ENCODE results near the gene SI. TPM values are rescaled to one million over a fixed set of nuclear protein-coding genes. Genes with fewer than 3 reads are reported as not detected.

Gene SI
- total RNA-seq, 6 experiments from 2014 or later = not detected

GRCh38 chr3:165081183-165081582, 2.9 kb upstream of the SI start:
- no peak overlapping the region for H3K27ac ChIP-seq
- DNase-seq (no peak), ATAC-seq (no peak)
- no peaks in the 10 kb centered on the region for H3K4me1 ChIP-seq
- intact Hi-C loops (cut with DNase I) = no loop called here
- no peak overlapping the region for H3K4me3 ChIP-seq
- WGBS (ENCODE audit: insufficient coverage, low coverage, low lambda C conversion rate, missing lambda C conversion rate) = 33% methylated on average over 1 of the region's 1 CpG
- TF ChIP-seq CTCF (IDR thresholded peaks at IDR 0.05) (no peak), POLR2A (IDR thresholded peaks at IDR 0.05) (no peak)
- no peaks in the 10 kb centered on the region for H3K9me3 ChIP-seq
- no peaks in the 10 kb centered on the region for H3K27me3 ChIP-seq
- no peaks in the 10 kb centered on the region for H3K36me3 ChIP-seq

GRCh38 chr3:165075695-165076094, 2.6 kb downstream of the SI start:
- no peak overlapping the region for H3K4me3 ChIP-seq
- intact Hi-C loops (cut with DNase I) = no loop called here
- H3K4me1 ChIP-seq = no peaks in the 10 kb centered on the region
- WGBS (ENCODE audit: insufficient coverage, low coverage, low lambda C conversion rate, missing lambda C conversion rate) = 21% methylated on average over 1 of the region's 1 CpG
- TF ChIP-seq CTCF (IDR thresholded peaks at IDR 0.05) = peak in 3 of 4 donors; percentile 16 to 29 (median 18)
- no peak for TF ChIP-seq POLR2A (IDR thresholded peaks at IDR 0.05)
- no peaks in the 10 kb centered on the region for H3K27me3 ChIP-seq
- H3K27ac ChIP-seq = no peak overlapping the region
- H3K36me3 ChIP-seq = no peaks in the 10 kb centered on the region
- no peaks in the 10 kb centered on the region for H3K9me3 ChIP-seq
- no peak for DNase-seq
- ATAC-seq = peak in 1 of 4 donors; percentile 39

DNA sequence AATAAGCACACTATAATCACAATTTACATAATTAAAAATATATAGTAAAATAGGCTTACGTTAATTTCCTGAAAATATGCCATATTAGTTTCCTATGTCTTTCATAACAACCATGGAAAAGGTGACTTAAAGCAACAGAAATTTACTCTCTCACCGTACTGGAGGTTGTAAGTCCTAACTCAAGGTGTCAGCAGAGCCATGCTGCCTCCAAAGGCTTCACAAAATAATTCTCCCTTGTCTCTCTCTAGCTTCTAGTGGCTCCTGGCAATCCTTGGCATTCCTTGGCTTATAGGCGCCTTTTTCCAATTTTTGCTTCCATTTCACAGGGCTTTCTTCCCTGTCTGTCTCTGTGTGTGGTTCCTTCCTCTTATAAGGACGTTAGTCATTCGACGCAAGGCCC, 7.6 kb downstream of the SI start:
- Histone ChIP-seq H3K27me3 (no peaks in the 10 kb centered on the region), H3K27ac (no peak overlapping the region), H3K4me1 (no peaks in the 10 kb centered on the region), H3K4me3 (no peak overlapping the region), H3K36me3 (no peaks in the 10 kb centered on the region), H3K9me3 (no peaks in the 10 kb centered on the region)
- TF ChIP-seq POLR2A (IDR thresholded peaks at IDR 0.05) (no peak), CTCF (IDR thresholded peaks at IDR 0.05) (no peak)
- intact Hi-C loops (cut with DNase I) = no loop called here
- DNase-seq (no peak), ATAC-seq (no peak)
- 63% methylated on average over 6 of the region's 6 CpGs for WGBS (ENCODE audit: insufficient coverage, low coverage, low lambda C conversion rate, missing lambda C conversion rate)

DNA sequence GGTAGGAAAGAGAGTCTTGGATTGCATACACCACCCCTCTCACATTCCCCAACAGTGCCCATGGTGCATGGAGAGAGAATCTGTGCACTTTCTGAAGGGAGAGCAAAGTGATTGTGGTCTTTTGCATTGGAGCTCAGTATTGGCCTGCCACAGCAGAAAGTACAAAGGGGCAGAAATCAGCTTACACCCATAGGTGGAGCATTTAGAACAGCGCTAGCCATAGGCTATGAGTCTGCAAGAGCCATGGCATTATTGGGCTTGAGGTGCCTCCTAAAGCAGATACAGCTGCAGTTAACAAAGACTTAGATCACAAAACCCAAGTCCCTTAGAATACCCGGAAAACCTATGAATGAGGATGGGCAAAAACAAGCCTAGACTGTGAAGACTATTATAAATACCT, 21.8 kb downstream of the SI start:
- intact Hi-C loops (cut with DNase I) = no loop called here
- Histone ChIP-seq H3K36me3 (no peaks in the 10 kb centered on the region), H3K27ac (no peak overlapping the region), H3K4me3 (no peak overlapping the region), H3K9me3 (no peaks in the 10 kb centered on the region), H3K27me3 (no peaks in the 10 kb centered on the region), H3K4me1 (no peaks in the 10 kb centered on the region)
- no peak for TF ChIP-seq CTCF (IDR thresholded peaks at IDR 0.05)
- TF ChIP-seq POLR2A (IDR thresholded peaks at IDR 0.05) = no peak
- ATAC-seq = no peak
- WGBS (ENCODE audit: insufficient coverage, low coverage, low lambda C conversion rate, missing lambda C conversion rate) = 68% methylated on average over 2 of the region's 2 CpGs
- DNase-seq = no peak

GRCh38 chr3:165040186-165040585, 38.1 kb downstream of the SI start:
- Histone ChIP-seq H3K27me3 (no peaks in the 10 kb centered on the region), H3K4me1 (no peaks in the 10 kb centered on the region), H3K36me3 (no peaks in the 10 kb centered on the region), H3K4me3 (no peak overlapping the region), H3K27ac (no peak overlapping the region), H3K9me3 (no peaks in the 10 kb centered on the region)
- no peak for TF ChIP-seq POLR2A (IDR thresholded peaks at IDR 0.05)
- no peak for TF ChIP-seq CTCF (IDR thresholded peaks at IDR 0.05)
- ATAC-seq = no peak
- 60% methylated on average over 1 of the region's 1 CpG for WGBS (ENCODE audit: insufficient coverage, low coverage, low lambda C conversion rate, missing lambda C conversion rate)
- intact Hi-C loops (cut with DNase I) = no loop called here
- DNase-seq = no peak

Data from right lobe of liver (tissue), 6 donors.